GM21737 (cell line): ENCODE results near the gene KATNB1.
"Not testable (repeated sequence)": the region's sequence is repeated elsewhere in the genome, so short reads cannot be mapped to it uniquely, and the experiment has no call there.

Experiments used
- ATAC-seq: cut with Tn5 transposase; IDR thresholded peaks from one replicate; pipeline ENCODE4 v1.9.1; 2021; ENCODE audit warnings: mild to moderate bottlenecking, moderate library complexity; ENCODE audit not compliant: unreplicated experiment

Gene KATNB1

DNA sequence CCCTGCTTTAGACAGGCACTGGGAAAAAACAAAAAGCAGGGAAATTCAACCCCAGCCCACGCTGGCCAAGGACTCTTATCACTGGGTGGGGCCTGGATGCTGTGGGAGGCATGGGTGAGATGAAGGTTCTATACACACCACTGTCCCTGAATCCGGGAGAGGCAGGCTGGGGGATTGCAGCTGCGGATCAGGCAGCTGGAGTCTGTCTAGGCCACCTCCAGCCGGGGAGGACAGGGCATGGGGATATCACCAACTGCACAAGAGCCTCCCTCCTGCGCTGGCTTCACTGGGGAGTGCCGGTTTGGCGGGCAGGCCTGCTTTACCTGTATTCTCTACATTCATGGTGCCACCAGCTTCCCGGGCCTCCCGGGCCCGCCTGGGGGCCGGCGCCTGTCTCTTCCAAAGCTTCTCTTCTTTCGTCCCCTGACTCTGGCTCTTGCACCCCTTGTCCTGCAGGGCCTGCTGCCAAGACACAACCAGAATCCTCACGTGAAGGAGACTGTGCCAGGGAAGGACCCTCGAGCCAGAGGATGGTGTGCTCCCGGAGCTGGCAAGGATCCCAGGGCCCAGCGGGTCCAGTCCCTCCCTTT, 52.8 kb downstream of the KATNB1 start:
- no peak for ATAC-seq

- no peak for ATAC-seq
Measured at GRCh38 chr16:57788951-57789350, 53.4 kb downstream of the KATNB1 start.

GRCh38 chr16:57791195-57791892, 55.8 kb downstream of the KATNB1 start:
- ATAC-seq: no peak

DNA sequence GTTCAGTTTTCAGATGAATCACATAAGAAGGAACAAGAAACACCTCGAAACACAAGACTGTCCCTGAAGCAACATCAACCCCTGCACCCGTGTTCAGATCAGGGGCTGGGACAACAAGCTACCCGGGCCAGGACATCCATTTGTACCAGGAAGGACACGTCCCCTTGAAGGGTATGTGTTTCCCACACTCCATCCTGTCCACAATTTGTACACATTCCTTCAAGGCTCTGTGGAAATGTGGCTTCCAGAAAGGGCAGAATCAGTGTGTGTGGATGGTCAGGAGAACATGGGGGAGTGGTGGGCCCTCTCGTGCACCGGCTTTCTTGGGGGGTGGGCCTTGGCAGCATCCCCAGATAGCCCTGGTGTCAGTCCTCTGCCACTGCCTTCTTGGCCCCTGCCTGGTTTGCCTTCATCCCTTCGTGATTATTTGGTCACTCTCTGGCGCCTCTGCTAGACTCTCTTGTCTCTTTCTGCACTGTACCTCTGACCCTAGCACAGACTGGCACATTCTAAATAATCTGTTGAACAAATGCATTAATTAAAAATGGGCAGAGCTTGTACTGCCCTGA, 56.4 kb downstream of the KATNB1 start:
- no peak for ATAC-seq

DNA sequence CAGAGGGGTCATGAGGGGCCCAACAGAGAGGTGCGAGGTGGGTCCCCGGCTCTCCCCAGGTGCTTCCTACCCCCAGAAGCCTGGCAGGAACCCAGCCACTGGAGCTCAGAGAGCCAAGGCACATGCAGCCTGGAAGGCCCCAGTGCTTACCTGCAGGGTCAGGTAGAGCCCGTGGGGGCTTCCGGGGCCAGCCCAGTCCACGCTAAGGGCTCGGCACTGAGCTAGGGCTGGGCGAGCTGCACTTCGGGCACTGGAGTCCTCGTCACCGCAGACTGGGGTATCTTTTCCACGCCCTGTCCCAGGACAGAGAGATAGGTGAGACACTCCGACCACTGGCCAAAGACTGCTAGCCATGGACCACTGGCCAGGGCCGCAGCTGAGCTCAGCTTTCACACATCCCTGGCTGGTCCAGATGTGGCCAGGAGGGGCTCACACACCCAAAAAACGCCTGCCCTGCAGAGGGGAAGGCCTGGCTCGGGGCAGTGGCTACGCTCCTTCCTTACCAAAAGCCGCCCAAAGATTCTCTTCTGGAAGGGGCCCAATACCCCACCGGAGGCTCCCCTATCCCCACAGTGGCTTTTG, 59.4 kb downstream of the KATNB1 start:
- no peak for ATAC-seq

- ATAC-seq: no peak
Measured at GRCh38 chr16:57795431-57795878, 59.9 kb downstream of the KATNB1 start.

- ATAC-seq: not testable (repeated sequence)
Measured at GRCh38 chr16:57796014-57796413, 60.4 kb downstream of the KATNB1 start.

DNA sequence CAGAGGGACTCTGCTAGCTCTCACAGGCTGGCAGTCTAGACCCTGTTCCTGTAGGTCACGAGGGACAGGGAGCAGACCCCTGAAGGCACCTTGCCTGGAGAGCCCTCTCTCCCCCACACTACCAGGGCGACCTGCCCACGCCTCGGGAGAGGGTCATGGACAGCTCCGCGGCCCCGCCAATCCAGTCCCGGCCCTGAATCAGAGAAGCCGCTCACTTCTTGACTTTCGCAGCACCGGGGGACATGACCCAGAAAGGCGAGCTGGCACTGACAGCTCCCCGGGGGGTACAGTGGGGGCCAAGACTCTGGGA, 61.6 kb downstream of the KATNB1 start:
- ATAC-seq: no peak

DNA sequence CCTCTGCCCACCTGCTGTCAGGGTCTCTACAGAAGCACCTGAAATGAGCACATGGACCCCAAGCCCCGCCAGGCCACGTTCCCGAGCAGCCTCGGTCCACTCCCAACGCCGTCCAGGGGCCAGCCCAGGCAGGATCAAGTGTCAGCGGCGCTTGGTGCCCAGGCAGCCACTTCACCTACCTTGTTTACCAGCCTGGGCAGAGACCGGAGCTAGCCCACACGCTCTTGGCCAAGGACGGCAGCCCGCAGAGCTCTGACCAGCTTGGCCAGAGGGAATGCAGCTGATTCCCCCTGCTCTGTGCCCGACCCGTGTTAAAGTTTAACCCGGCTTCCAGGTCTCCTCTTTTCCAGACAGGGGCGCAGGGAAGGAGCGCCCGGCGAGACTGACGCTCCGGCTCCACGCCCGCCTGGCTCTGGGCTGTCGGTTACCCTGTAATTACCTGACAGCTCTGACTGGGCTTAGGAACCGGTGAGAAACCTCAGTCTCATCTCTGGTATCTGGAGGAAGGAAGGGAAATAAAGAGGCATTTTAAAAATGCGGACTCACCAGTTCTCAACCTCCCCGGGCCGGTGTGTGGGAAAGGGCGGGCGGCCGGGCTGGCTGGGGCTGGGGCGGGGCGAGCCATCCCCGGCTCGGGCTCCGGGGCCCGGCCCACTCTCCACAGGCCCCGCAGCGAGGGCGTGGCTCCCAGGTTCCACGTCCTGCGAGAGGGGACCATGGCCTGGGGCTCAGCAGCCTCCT, 62.1 kb downstream of the KATNB1 start:
- ATAC-seq: no peak

GRCh38 chr16:57798267-57798810, 62.8 kb downstream of the KATNB1 start:
- no peak for ATAC-seq

- ATAC-seq: no peak
Measured at GRCh38 chr16:57798953-57799599, 63.5 kb downstream of the KATNB1 start.

- no peak for ATAC-seq
Measured at GRCh38 chr16:57799600-57800199, 64.1 kb downstream of the KATNB1 start.

DNA sequence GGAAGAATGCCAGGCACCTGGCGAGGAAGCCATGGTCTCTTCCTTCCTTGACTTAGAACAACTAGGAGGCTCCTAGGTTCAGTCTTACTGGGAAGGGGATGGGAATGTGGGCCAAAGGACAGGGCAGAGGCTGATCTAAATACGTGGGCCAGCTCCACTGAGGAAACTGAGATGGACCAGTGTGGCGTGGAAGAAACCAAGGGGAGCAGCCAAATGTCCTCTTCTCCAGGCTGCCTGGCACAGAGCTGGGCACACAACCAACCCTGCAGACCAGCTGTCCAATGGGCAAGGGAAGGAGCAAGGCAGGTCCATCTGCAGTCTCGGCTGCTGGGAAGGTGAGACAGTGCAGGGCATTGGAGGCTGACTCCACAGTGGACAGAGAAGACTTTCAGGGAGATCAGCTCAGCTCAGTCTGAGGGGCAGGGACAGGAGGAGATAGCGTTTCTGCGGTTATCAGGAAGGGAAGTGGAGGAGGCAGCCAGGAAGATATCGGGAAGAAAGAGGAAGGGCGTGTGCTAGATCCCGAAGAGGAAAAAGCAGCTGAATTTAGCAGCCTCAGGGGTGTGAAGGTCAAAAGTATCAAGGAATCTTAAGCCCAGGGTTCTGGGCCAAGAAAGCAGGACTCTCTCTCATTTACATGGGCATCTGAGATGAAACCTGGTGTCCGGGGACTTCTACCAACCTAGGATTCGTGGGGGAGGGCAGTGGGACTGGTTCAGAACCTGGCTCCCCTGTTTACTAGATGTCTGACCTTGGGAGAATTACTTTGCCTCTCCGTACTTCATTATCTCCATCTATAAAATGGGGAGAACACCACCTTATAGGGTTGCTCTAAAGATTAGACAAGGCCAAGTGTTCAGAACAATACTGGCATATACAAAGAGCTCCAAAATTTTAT, 64.9 kb downstream of the KATNB1 start:
- no peak for ATAC-seq

GRCh38 chr16:57801098-57801808, 65.7 kb downstream of the KATNB1 start:
- no peak for ATAC-seq

GRCh38 chr16:57801809-57802340, 66.3 kb downstream of the KATNB1 start:
- ATAC-seq: no peak

DNA sequence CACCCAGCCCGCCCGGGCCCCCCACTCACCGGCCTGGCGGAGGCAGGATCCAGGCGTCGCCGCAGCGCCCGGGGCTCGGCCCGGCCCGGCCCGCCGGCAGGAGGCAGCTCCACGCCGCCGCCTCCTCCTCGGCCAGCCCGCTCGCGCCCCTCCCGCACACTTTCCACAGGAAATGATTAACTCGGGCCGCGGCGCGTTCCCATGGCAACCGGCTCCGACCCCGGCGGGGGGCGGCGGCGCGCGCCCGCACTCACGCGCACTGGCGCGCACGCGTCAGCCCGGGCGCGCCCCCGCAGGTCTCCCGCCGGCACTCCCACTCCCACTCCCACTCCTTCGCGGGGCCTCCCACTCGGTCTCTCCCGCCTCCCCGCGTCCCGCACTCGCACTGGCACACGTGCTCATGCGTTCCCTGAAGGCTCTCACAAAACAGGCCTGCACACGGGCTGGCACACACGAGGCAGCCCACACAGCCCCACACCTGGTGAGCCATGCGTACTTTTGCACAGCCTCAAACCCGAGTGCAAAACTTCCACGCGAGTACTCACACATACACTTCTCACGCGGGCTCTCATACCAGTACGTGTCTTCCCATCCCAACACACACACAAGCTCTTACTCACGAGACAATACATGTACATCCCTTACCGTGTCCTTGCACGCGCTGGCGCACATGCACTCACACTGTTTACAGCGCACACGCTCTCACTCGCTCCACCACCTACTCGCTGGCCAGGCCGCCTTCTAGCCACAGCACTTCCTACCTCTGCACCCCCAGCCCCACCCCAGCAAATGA, 67.0 kb downstream of the KATNB1 start, which contains the start of gene KIFC3:
Gene KIFC3, minus strand, starts transcription at position 151 of the 793 bp plus-strand sequence. CDS start 4,248 bp downstream, outside the sequence.
- ATAC-seq: no peak
